Inflammatory macrophage (primary cell): Measurements from ENCODE around the gene GDPD5.

ENCODE experiments used
- DNase-seq, 2 donors: peaks; one replicate each; pipeline ENCODE4 v3.0.0-alpha.2; 2020 to 2022

Gene GDPD5

DNA sequence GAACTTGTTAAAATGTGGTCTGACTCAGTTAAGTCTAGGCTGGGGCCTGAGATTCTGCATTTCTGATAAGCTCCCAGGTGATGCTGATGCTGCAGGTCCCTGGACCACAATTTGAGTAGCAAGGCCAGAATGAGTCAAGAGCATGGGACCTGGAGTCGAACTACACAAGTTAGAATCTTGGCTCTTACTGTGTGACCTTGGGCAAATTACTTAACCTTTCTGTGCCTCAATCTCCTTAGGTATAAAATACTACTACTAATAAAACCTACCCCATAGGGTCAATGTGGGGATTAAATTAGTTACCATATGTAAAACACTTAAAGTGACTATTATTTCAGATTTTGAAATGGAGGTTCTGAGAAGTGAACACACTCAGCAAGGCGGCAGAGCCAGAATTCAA is 34.3 kb downstream of the GDPD5 start:
- DNase-seq: no peak

DNA sequence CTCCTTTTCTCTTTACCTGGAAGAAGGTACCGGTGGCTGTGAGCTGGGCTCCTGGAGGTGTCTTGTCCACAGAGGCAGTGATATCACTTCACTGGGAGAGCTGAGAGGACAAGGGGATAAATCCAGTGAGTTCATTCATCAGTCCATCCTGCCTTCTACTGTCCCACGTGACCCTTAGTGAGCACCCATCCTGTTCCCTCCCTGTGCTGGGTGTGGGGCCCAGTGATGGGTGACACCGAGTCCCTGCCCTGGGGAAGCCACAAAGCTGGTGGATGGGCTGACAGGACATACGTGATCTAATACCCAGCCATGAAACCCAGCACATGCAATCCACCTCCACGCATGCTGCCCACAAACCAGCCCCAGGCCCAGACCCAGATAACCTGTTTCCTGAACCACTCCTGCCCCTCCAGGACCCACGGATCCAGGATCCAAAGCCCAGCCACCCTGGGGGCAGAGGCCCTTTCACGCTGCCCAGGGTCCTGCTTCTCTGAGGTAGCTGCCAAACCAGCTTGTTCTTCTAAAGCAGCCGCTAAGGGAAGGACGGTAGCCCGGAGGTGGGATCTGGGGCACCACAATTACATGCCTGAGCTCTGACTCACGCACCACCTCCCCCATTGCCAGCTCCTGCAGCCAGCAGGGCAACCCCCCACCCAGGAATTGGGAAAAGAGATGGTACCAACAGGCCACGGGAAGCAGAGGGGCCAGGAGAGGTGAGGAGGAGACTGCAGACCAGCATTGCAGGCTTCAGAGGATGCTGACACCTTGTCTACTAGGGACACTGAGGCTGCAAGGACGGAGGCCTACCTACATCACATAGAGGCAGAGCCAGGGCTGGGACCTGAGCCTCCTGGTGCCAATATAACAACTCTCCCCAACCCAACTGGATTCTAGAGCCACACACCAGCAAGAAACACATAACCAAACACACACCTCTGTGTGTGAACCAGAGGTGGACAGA is 35.2 kb downstream of the GDPD5 start:
- DNase-seq: no peak

DNA sequence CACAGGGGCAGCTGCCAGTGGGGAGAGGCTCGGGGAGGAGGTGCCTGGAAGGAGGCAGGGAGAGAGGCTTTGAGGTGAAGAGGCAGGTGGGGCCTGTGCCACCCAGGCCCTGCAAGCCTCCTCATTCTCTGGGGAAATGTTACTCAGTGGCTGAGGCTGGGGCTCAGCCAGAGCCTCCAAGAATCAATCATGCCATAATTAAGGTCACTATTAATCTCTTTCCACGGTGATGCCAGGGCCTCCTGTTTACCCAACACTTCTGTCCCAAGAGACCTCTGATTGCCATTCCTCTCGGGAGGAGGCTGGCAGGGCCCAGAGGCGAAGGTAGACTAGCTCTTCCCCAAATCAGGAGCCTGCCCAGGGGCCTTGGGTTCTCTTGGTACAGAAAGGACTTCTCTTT is 38.4 kb downstream of the GDPD5 start:
- no peak for DNase-seq

DNA sequence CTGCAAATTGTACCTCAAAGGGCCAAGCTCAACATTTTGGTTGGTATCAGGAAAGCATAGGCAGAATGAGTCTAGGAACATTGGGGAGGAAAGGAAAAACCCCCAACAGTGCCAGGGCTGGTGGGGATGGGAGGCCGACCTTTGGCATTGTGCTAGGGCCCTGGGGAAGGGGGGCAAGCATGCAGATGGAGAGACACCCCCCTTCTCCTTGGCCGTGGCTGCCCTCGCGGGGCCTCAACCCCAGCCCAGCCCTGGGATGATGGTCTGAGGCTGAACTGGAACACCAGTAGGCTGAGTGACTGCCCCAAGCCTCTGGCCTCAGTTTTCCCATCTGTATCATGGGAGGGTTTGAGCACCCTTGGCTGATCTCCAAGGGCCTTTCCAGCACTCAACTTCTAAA is 40.0 kb downstream of the GDPD5 start:
- DNase-seq: no peak

DNA sequence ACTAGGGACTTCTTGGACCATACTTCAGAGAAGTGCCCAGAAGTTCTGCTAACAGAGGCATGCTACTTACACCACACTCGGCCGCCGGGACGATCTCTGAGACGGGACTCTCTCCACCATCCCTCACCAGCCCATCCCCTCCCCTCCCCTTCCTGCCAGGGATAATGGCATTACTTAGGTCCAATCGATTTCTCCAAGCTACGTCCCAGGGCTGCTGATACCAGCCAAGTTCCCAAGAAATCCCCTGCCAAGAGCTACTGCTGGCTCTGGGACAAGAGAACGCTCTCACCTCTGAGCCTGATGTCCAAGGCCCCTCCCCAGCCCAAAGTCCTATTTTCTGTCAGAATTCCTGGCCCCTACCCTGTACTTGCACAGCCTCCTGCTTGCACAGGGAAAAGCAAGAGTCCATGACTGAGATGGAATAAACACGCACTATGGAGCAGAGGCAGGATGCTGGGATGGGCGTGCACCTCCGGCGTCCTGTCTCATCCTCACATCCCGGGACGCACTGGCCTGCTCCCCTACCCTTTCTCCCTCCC is 42.7 kb downstream of the GDPD5 start:
- DNase-seq: no peak

DNA sequence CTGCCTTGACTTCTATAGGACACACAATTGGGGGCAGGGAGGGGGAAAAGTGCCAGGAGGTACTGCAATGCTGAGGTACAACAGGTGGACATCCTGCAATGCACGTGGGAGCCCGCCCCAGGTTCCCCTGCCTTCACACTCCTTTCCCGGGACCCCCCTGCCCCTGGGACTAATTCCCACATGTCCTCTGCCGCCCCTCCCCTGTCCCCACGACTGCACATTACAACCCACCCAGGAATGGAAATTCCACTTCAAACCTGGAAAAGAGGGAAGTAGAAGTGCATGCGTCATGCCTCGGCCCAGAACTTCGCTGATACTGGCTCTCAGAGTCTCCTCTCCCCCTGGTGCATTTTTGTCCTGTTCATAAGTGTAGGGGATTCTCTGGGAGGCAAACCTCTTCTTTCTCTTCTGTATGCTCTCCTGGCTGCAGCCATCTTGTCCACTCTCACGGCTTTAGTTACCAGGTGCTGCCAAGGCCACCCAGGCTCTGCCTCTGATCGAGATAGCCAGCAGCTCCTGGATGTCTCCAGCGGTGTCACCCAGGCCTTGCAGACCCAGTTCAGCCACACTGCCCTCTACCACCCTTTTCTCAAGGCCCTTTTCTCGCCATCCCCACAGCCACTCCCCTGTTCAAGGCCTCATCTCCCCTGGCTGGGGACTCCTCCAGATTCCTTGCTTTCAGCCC is 43.7 kb downstream of the GDPD5 start:
- DNase-seq: peak in 1 of 2 donors; percentile 68

DNA sequence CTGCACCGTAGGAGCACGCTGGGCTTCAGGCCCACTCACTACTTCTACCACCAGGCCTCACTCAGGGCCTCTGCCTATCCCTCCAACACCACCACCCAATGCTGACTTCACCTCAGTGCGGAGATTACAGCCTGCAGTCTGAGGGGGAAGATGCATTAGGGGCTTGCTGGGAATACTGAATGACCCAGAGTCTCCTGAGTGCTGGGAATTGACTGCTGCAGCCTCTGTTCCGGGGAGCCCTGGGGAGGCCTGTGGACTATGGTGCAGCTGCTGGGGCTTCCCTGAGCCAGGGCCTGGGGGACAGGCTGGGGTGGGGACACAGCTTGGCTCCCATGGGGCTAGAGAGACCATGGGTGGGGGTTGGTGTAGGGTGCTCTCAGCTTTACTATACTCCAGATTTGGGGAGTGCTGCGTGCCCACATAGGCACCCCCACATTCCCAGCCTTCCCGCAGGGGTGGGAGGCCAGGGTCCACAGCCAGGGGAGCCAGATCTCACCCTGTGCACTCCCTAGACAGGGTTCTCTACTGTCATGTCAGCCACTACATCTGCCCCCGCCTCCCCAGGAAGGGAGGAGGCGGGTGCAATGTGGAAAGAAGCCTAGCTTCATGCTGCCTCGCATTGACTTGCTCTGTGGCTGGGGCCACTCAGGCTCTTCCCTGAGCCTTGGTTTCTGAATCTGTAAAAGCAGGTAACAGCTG is 44.4 kb downstream of the GDPD5 start:
- DNase-seq: peak in 1 of 2 donors; percentile 65

DNA sequence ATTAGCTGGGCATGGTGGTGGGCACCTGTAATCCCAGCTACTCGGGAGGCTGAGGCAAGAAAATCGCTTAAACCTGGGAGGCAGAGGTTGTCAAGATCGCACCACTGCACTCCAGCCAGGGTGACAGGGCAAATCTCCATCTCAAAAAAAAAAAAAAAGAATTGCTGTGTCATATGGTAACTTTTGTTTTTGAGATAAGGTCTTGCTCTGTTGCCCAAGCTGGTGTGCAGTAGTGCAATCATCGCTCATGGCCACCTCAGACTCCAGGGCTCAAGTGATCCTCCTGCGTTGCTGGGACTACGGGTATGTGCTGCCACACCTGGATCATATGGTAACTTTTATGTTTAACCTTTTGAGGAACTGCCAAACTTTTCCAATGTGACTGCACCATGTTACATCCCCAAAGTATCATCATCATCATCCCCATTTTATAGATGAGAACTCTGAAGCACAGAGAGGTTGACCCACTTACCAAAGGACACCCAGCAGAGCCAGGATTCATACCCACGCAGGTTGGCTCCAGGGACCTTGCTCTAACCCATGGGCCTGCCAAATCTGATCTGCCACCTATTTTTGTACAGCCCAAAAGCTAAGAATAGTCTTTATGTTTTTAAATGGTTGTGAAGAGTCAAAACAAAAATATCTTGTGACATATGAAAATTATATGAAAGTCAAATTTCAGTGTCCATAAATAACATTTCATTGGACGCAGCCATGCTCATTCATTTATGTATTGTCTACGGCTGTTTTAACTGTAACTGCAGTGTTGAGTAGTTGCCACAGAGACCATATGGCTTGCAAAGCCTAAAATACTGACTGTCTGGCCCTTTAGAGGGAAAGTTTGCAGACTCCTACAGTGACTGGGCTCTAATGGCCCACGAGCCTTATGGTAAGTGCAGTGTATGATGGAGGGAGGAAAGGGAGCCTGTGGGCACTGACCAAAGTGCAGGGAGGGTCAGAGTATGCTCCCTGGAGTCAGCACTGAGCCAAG is 45.3 kb downstream of the GDPD5 start:
- peak in 1 of 2 donors; percentile 81 for DNase-seq

DNA sequence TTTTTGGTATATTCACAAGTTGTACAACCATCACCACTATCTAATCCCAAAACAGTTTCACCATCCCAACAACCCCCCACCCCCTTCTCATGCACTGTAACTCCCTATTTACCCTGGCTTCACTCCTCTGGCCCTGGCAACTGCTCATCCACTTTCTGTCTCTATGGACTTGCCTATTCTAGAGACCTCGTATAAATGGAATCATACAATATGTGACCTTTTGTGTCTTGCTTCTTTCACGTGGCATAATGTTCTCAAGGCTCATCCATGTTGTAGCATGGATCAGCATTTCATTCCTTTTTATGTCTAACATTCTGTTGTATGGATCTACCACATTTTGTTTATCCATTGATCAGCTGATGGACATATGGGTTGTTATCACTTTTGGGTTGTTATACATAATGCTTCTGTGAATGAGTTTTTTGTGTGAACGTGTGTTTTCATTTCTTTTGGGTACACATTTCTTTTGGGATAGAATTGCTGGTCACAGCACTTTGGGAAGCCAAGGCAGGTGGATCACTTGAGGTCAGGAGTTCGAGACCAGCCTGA is 46.1 kb downstream of the GDPD5 start:
- no peak for DNase-seq

DNA sequence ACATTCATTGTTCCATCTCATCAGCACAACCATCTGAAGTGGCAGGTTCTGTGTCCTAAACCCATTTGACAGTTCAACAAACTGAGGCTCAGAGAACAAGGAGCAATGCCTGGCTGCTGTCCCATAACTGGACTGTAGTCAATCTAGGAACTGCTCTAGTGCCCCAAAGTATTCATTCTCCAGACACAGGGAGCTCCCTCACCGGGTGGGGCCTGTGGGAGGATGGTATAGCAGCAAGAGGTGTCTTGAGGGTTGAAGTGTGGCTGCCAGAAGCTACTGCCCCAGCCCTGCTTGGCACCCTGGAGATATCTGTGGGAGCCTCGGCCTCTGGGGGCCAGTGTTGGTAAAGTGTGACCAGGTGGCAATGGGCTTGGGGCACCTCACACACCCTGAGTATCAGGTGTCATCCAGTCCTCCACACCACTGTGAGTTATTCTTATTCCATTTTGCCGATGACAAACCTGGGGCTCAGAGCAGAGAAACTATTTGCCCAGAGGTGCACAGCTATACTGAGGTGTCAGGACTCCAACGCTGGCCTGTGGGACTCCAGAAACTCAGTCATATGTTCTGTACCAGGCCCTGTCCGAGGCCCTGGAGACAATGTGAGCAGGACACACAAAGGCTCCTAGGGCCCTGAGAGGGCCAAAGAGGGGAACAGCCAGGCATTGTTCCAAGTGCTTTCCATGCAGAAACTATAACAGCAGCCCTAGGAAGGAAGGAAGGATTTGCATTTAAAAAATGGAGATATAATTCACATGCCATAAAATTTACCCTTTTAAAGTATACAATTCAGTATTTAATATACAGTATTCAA is 46.8 kb downstream of the GDPD5 start:
- DNase-seq: no peak

DNA sequence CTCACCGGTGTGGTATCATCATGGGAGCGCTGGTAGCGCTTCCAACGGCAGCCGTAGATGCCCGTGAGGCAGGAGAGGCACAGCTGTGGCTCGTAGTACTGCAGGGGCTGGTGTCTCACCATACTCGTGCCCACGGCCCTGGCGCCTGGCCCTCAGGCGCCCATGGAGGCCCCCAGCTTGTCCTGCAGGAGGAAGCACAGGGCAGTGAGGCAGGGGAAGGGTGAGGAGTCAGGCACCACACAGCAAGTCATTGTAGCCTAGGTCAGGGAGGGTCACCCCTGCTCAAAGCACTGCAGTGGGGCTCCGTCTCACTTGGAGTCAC is 48.2 kb downstream of the GDPD5 start:
- no peak for DNase-seq

DNA sequence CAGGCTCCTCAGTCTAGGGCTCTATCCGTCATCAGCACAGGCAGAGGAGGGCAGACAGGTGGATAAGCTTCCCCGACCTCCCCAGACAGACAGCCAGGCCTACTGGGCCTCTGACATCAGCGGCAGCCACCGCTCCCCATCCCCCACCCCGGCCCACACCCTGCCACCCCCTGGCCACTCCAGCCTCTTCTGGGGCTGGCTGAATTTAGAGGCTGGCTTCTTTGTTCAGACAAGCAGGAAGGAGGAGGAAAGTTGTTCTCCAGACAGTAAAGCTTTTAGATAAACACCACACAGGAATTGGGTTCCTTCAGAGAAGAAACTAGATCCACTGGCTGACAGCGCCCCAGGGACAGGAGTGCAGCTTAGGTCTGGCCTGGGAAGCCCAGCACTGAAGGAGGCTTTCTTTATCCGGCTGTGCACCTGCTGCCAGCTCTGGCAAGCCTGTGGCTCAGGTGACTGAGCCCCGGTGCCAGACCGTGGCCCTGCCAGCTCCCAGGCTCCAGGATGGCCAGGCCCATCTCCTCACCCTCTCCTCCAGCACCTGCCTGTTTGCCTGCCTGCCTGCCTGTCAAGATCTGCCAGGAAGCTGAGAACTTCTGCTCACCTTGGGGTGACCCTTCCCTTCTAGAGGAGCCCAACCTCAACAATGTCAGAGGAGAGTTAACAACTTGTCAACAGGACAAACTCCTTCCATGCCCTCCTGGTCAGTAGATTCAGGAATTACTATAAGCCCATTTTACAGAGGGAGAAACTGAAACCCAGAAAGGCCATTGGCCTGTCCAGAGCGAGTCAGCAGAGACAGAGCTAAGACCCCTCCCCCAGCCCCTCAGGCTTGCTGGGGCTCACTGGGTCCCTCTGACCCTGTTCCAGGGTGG is 48.8 kb downstream of the GDPD5 start:
- no peak for DNase-seq

DNA sequence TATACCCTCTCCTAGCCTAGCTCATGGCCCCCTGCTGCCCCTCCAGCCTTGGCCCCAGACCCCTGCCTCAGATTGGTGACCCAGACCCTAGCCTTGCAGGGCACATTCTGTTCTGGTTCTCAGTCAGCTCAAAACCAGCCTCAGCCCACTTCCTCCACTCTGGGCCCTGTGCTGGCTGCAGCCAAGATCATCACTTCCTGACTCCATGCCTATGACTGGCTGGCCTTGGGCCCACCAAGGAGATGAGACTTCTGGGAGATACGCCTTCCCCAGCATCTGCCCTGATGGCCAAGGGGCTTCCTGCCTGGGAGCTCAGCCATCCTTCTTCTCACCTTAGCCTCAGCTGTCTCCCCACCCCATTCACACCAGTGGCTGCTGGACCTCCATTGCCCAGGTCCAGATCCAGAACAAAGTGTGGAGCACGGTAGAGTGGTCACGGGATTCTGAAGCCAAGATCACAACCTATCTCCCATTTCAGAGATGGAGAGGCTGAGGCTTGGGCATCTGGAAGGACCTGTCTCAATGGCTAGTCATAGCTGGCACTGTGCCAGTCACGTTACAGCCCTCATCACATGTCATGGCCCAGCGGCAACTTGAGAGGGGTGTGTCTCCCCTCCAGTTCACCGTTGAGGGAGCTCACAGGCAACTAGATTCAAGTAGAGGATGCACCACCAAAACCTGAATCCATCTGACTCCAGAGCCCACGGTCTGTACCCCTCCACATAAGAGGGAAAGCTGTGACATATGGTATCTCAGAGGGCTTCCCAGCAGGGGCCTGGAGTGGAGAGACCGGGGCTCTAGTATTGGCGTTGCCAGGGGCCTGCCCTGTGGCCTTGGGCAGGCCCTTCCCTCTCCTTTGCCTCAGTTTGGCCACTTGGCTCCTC is 49.7 kb downstream of the GDPD5 start:
- DNase-seq: peak in 1 of 2 donors; percentile 38

DNA sequence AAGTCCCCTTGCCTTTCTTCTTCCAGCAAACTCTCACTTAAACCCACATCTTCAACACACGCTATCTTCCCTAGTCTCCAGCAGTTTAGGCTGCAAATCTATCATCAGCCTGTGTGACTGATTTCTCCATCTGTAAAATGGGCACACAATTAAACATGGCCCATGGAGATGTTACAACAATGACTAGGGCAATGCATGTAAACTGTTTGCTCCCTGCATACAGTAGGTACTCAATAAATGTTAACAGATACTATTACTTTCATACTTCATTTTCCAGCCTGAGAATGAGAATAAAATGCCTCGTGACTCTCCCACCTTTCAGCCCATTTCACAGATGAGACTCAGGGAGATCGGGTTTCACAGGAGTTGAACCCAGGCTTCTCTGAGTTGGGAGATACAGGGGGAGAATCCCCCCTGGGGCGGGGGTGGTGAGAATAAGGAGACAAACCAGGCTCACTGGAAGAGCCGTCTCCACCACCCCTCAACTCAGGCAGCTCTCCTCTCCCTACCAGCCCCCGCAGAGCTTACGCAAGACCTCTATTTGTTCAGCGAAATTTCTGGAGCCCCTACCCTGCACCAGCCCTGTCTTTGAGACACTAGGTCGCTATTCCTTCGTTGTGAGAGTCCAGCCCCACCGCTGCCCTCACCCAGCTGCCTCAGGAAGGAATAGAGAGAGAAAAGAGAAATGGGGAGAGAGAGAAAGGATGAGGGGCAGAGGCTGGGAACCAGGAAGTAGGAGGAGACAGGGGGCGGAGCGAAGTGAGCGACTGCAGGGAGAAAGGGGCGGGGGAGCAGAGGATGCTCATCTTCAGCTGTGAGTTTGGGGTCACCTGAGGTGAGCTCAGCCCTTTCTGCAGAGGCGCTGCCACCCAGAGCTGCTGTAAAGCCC is 50.6 kb downstream of the GDPD5 start:
- peak; percentile 21 to 42 for DNase-seq

DNA sequence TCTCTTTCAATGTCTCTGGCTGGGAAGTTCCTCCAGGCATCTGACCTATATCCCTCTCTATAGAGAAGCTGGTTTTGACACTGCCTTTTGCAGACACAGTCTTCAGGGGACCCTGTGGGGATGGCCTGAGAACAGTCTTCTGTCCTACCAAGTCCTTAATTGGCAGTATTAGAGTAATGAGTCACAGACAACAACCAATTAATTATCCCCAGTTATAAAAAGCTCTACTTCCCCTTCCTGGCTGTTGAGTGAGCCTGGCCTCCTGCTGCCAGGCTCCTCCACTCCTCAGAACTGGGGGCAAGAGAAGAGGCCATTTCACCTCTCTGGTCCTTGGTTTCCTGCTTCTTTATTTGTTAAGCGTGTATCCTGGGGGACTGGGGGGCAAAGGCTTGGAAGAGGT is 51.5 kb downstream of the GDPD5 start:
- DNase-seq: peak; percentile 13 to 23

DNA sequence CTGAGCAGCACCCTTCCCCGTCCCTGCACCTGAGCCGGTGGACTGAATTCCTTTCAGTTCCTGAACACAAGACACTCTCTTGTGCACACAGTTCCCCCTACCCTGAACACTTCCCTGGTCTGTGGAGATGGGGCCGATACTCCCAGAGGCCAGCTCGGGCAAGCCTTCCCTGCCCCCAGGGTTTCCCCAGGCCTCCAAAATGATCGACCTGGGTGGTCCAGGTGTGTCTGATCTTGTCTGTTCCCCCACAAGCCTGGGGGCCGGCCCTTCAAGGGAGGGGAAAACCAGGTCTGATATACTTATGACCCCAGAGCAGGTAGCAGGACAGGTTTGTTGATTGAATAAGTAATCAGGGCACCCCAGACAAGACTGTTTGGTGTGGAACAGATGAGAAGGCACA is 52.1 kb downstream of the GDPD5 start:
- no peak for DNase-seq

DNA sequence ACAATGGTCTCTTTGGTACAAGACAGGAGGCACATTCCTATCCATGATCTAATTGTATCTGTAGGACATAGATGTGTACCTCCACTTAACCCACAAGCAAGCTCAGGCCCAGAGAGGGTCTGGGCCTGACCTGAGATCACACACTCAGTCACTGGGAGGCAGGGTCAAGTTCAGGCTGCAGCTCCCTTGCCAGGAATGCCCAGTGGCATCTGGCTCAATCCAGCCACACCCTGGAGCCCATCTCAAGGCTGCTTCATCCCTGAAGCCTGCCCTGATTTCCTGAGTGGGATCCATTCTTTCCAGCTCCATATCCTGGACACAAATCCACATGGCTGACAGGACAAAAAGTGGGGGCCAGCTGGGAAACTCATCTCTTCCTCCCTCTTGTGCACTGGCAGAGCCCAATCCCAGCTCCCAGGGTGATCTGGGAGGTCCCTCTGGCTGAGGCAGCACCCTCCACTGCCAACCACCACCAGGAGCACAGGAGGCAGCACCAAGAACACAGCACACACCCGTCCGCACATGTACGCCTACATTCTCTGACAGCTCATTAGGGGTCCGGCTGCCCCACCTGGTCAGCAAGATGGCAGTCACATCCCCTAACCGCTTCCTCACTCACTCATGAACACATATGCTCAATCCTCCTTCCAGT is 53.5 kb downstream of the GDPD5 start:
- DNase-seq: no peak
